H1 (cell line): ENCODE data around the gene PRR36. TPM values are rescaled to one million over a fixed set of nuclear protein-coding genes. Genes with fewer than 3 reads are reported as not detected.

Source experiments
- SAP30 ChIP-seq: fragments of 300-600 bp; sonication (generic); IDR thresholded peaks from 2 replicates; pipeline ENCODE4 v1.7.1; 2012; ENCODE audit warnings: low read length, moderate library complexity, mild to moderate bottlenecking, inconsistent platforms; ENCODE audit not compliant: insufficient read depth, insufficient replicate concordance
- SRF ChIP-seq: IDR thresholded peaks from 2 replicates; pipeline ENCODE4 v1.6.1; 2011; ENCODE audit warnings: mild to moderate bottlenecking, low read depth, low read length, moderate library complexity
- SUZ12 ChIP-seq: fragments of 200-600 bp; sonication (generic); IDR thresholded peaks from 2 replicates; pipeline ENCODE4 v1.6.1; 2012; ENCODE audit warnings: mild to moderate bottlenecking, inconsistent platforms, low read length, moderate library complexity, mixed read lengths
- polyA plus RNA-seq, 7 experiments: library from polyadenylated mRNA; depleted of rRNA in 3 of 7; stranded (reverse) in 5 of 7; unstranded in 2 of 7; fragments of >200 nt in 5 of 7; fragments of 200-250 nt in 2 of 7; gene quantifications; 1 replicate in 5 of 7; 2 replicates in 1 of 7; 4 replicates in 1 of 7; pipeline versions ENCODE4 v1.2.1 to v1.2.3, GENCODE V29; 2011 to 2013; ENCODE audit warnings: missing spikeins in 2 of 7, mixed read lengths in 2 of 7
- total RNA-seq: library from RNA; stranded (reverse); fragmentation: NEBNext Ultra II Directional; extraction: Animal tissue kit (Norgen Biotek cat#: 25700); gene quantifications from 2 replicates; pipeline ENCODE4 v1.2.1, GENCODE V29; 2021

PRR36 gene
- total and polyA plus RNA-seq, 2 of the 8 experiments (the other 6 are each of a cell fraction or from before 2014, with no cell fraction given): 1.6 to 23.9 TPM

DNA sequence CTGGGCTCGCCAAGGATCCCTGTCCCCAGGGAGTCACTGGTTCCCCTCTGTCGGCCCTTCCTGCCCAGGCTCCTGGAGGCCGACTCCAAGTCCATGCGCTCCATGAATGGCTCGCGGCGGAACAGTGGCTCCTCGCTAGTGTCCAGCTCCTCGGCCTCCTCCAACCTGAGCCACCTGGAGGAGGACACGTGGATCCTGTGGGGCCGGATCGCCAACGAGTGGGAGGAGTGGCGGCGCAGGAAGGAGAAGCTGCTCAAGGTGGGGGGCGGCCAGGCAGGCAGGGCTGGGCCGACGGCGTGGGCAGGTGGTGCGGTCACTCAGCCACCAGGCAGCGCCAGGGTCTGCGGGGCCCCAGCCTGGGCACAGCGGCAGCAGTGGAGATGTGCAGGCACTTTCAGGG is 26.5 kb downstream of the PRR36 start (continued):
- TF ChIP-seq SAP30 (no peak), SUZ12 (no peak), SRF (no peak)
